Midbrain (tissue), 1 donor: Measurements from ENCODE around the gene ZSWIM7.
A peak's percentile ranks its signal among the peaks of the same experiment; 100 is the strongest.
"Not testable (repeated sequence)": the region's sequence is repeated elsewhere in the genome, so short reads cannot be mapped to it uniquely, and the experiment has no call there.

Experiments used
- DNase-seq: peaks from one replicate; lab custom pipeline; 2025; lab: John Stamatoyannopoulos, UW

ZSWIM7 gene

GRCh38 chr17:15999974-16000827 is 697 bp upstream of the ZSWIM7 start:
- no peak for DNase-seq

GRCh38 chr17:15998031-15998562 is 1.4 kb downstream of the ZSWIM7 start:
- no peak for DNase-seq

- no peak for DNase-seq
Observed at GRCh38 chr17:15996322-15996721, 3.2 kb downstream of the ZSWIM7 start.

- no peak for DNase-seq
Observed at GRCh38 chr17:15981646-15982580, 17.6 kb downstream of the ZSWIM7 start.

- DNase-seq, result no peak
Observed at GRCh38 chr17:15981208-15981607, 18.3 kb downstream of the ZSWIM7 start.

- not testable (repeated sequence) for DNase-seq
Observed at GRCh38 chr17:15979013-15979412, 20.5 kb downstream of the ZSWIM7 start.

GRCh38 chr17:15978606-15979005 is 20.9 kb downstream of the ZSWIM7 start:
- DNase-seq, result no peak

GRCh38 chr17:15977894-15978293 is 21.6 kb downstream of the ZSWIM7 start:
- DNase-seq, result no peak

GRCh38 chr17:15973834-15974233 is 25.7 kb downstream of the ZSWIM7 start:
- no peak for DNase-seq

GRCh38 chr17:15973016-15973415 is 26.5 kb downstream of the ZSWIM7 start:
- DNase-seq, result no peak

- DNase-seq, result no peak
Observed at GRCh38 chr17:15972497-15972951, 27.0 kb downstream of the ZSWIM7 start.

- DNase-seq, result no peak
Observed at GRCh38 chr17:15971882-15972281, 27.6 kb downstream of the ZSWIM7 start.

- DNase-seq, result no peak
Observed at GRCh38 chr17:15971098-15971678, 28.3 kb downstream of the ZSWIM7 start.

GRCh38 chr17:15970500-15970899 is 29.0 kb downstream of the ZSWIM7 start:
- DNase-seq, result no peak

- DNase-seq, result no peak
Observed at GRCh38 chr17:15969463-15969862, 30.0 kb downstream of the ZSWIM7 start.

GRCh38 chr17:15967706-15968399 is 31.7 kb downstream of the ZSWIM7 start:
- DNase-seq, result no peak

- no peak for DNase-seq
Observed at GRCh38 chr17:15966879-15967248, 32.6 kb downstream of the ZSWIM7 start.

- DNase-seq, result peak; percentile 37
Observed at GRCh38 chr17:15966183-15966878, 33.2 kb downstream of the ZSWIM7 start.

GRCh38 chr17:15965528-15965927 is 34.0 kb downstream of the ZSWIM7 start:
- no peak for DNase-seq

- DNase-seq, result no peak
Observed at GRCh38 chr17:15963670-15964110, 35.8 kb downstream of the ZSWIM7 start.

GRCh38 chr17:15958484-15958854 is 41.0 kb downstream of the ZSWIM7 start:
- DNase-seq, result no peak
